ENCODE results near the gene TBX3. TPM values are rescaled to one million over a fixed set of nuclear protein-coding genes. Genes with fewer than 3 reads are reported as not detected.

Gene TBX3
- total RNA-seq, 1 donor from 2014 or later = 11.9 TPM

DNA sequence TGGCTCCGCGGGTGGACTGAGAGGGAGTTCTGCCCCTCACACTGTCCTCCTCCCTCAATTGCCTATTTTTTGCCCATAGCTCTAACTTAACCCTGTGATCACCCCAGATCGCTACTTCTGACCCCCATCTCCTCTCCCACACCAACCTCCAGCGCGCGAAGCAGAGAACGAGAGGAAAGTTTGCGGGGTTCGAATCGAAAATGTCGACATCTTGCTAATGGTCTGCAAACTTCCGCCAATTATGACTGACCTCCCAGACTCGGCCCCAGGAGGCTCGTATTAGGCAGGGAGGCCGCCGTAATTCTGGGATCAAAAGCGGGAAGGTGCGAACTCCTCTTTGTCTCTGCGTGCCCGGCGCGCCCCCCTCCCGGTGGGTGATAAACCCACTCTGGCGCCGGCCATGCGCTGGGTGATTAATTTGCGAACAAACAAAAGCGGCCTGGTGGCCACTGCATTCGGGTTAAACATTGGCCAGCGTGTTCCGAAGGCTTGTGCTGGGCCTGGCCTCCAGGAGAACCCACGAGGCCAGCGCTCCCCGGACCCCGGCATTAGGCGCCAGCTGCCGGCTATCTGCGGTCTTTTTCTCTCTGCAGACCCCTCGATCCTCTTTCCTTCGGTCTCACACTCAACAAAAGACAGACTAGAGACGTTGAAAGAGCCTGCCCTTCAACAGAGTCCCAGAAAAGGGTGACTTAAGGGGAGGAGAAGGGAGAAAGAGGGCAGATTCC is 3.0 kb upstream of the TBX3 start:
- intact Hi-C loops (cut with DNase I) = loop anchor here (10.0 kb wide), 1 partner anchor 268 kb away; no protein-coding TSS in a partner anchor
- ATAC-seq = no peak
- no peak for DNase-seq (ENCODE audit: missing footprints)

DNA sequence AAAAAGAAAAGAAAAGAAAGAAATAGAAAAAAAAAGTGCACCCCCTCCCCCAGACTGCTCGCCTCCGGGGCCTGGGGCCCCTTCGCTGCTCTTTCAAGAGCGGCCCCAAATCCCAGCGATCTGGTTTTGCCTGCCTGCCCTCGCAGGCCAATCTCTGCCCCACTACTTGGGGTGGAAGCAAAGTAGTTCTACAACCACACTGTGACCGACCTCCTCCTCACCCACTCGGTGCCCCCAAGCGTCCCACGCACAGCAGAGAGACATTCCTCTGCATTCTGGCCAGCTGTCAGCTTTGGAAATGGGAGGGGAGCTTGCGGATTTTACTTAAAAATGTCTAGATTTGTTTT is 2.4 kb upstream of the TBX3 start:
- intact Hi-C loops (cut with DNase I) = loop anchor here (10.0 kb wide), 1 partner anchor 268 kb away; no protein-coding TSS in a partner anchor
- DNase-seq (ENCODE audit: missing footprints) = no peak
- ATAC-seq = no peak

DNA sequence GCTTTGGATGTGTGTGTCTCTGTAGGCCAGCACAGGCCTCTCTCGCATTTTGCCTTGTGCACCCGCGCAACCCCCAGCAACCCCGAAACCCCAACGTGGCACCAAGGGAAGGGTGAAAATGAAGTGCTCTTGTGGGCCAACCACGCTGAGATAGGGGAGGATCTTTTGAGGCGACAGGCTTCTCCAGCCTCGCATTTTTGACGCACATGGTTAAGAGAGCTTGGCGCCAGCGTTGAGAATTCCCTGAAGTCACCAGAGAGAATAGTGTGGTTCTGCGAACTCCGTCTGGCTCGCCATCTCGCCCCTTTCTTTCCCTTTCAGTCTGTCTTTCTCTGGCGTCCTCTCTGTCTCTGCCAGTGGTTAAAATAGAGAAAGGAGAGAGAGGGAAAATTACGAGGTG is 1.9 kb upstream of the TBX3 start:
- no peak for DNase-seq (ENCODE audit: missing footprints)
- no peak for ATAC-seq
- intact Hi-C loops (cut with DNase I) = loop anchor here (10.0 kb wide), 1 partner anchor 269 kb away; no protein-coding TSS in a partner anchor

DNA sequence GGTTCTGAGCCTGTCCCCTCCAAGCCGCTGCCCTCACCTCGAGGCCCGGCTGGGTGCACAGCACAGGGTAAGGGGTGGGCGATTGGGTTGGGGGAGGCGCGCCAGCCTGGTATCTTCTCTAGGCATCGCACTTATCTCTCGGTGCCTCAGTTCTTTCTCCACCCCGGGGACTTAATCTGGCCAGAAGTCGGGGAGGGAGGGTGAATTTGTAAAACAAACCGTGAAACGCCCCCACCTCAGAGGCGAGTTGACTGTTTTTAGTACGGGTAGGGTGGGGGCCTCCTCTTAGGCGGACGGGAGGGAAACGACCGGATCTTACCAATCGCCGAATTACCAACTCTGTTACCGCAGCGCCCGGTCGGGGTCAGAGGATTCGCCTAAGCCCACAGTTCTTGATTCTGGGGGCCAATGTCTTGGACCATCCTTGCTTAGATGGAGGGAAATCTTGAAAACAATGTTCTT is 1.4 kb upstream of the TBX3 start:
- no peak for DNase-seq (ENCODE audit: missing footprints)
- intact Hi-C loops (cut with DNase I) = loop anchor here (10.0 kb wide), 1 partner anchor 269 kb away; no protein-coding TSS in a partner anchor
- no peak for ATAC-seq

DNA sequence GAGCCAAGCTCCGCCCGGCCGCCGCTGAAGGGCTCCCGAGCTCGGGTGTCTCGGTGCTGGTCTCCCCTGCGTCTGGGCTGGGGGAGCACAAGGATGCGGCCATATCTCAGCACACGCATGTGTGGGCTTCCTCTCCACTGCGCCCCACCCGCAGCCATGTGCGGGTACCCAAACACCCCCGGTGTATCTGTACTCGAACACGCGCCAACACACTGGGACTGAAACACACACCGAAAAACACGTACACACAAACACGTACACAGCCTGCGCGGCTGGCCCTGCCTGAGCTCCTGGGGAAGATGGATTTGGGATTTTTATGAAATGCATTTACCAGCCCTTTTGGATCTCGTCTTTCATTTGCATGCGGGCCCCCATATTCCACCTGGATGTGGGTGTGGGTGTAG is 897 bp upstream of the TBX3 start:
- intact Hi-C loops (cut with DNase I) = loop anchor here (5.0 to 10.0 kb wide), 2 partner anchors 270 to 1067 kb away; no protein-coding TSS in a partner anchor
- DNase-seq (ENCODE audit: missing footprints) (no peak), ATAC-seq (peak; percentile 38)

DNA sequence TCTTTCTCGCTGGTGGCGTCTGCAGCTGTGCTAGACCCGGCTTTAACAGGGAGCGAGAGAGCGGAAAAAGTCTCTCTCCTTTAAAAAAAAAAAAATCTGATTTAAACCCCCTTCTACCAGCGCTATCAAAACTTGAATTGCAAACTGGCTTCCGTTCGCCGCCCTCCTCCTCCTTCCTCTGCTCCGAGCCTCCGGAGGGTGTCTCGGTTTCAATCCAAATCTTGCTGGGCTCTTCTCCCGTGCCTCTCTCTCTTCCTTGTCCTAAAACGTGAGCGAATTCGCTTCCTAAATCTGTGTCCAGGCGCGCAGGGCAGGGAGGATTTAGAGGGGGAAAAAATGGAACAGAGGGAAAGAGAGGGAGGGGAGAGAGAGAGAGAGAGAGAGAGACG is 272 bp downstream of the TBX3 start:
- intact Hi-C loops (cut with DNase I) = loop anchor here (5.0 to 10.0 kb wide), 2 partner anchors 271 to 1069 kb away; no protein-coding TSS in a partner anchor
- DNase-seq (ENCODE audit: missing footprints) (no peak), ATAC-seq (peak; percentile 7)

DNA sequence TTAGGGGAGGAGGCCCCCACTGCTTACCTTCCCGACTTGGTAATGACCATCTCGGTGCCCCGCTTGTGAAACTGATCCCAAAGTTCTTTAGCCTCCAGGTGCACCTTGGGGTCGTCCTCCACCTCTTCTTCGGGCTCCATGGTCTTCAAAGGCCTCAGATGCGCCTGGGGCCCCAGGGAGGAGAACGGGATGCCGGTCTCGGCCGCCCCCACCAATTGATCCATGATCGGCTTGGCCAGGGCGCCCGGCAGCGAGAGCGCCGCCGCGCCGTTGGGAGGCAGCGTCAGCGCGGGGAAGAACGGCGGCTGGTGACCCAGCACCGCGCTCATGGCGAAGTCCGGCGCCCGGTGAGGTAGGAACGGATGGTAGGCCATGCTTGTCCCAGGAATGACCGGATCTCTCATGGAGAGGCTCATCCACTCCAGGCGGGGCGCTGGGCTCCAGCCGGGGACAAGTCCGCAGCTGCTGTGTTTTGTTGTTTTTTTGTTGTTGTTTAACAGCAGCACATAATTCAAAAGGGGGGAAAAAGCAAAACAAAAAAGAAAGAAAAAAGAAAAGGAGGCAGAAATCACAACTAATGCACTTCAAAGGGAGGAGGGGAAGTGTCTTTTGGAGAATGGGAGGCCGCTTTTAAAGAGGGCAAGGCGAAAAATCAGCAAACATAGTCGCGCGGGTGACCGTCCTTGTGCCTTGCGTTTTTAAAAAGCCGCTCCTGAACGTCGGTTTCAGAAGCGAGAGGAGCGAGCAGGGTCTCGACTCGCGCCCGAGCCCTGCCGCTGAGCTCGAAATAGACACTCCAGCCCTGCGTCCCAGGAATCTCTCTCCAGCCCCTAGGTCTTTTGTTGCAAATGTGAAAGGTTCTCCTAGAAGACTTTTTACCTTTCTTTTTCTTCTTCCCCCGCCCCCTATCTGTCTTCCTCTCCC is 928 bp downstream of the TBX3 start:
- no peak for DNase-seq (ENCODE audit: missing footprints)
- ATAC-seq = peak; percentile 24

DNA sequence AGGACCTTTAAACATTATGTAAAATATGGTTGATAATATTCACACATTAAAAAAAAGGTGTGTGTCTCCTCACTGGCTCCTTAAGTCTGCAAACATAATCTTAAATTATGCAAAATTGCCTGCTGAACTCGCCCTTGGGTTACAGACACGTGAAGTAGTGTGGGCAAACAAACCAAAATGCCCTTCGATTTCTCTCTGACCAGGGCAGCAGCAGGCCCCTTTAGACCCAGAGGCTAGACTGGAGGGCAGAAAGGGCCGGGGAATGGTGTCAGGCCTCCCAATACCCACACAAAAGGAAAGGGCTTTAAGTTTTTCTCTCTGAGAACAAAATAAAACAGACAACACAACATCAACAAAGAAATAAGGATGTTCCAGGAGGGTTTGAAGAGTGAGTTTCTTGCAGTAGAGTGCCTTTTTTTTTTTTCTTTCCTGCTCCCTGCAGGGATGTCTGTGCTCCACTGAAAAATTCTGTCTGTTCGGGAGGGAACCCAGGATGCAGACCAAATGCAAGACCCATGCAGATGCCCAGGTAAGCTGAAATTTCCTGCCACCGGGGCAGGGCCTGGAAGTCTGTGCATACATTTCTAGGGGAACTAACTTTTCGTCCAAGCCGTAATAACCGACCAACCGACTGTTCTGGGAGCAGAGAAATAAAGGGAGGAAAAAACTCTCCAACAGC is 1.7 kb downstream of the TBX3 start:
- DNase-seq (ENCODE audit: missing footprints) (no peak), ATAC-seq (no peak)
- intact Hi-C loops (cut with DNase I) = loop anchor here (5.0 to 10.0 kb wide), 2 partner anchors 273 to 1070 kb away; no protein-coding TSS in a partner anchor

More for the DNA sequence above, 928 bp downstream of the TBX3 start:
- intact Hi-C loops (cut with DNase I) = loop anchor here (5.0 to 10.0 kb wide), 2 partner anchors 272 to 1069 kb away; no protein-coding TSS in a partner anchor

DNA sequence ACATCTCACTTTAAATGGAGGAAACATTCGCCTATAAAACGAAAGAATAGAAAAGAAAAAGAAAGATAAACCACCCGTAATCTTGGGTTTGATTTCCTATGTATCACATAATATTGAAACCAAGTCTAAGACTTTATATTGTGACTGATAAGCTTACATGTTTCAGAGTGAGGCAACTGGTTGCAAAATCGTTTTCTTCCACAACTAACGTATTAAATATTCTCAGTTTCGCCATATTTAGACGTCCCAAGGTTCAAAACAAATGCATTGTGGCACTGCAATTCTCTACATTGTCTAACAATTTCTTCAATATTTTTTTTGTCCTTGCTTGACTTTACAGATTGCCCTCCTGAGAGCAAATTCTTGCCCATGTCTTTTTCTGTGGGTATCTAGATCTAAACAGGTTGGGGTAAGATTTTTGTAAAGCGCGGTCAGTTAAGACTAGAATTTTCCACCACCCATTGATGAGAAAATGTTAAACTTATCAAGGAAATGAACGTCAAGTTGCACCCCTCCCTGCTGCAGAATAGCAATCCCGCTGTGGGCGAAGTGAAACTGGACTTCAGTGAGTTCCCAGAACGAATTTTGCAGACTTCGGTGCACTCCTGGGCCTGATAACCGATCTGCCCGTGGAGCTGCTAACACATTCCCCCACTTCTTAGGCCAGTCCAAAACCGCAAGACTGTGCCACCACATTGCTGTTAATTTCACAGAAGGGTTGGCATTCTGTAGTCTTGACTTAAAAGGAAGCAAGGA is 2.7 kb downstream of the TBX3 start:
- ATAC-seq (no peak), DNase-seq (ENCODE audit: missing footprints) (no peak)
- intact Hi-C loops (cut with DNase I) = loop anchor here (5.0 to 10.0 kb wide), 2 partner anchors 274 to 1071 kb away; no protein-coding TSS in a partner anchor

DNA sequence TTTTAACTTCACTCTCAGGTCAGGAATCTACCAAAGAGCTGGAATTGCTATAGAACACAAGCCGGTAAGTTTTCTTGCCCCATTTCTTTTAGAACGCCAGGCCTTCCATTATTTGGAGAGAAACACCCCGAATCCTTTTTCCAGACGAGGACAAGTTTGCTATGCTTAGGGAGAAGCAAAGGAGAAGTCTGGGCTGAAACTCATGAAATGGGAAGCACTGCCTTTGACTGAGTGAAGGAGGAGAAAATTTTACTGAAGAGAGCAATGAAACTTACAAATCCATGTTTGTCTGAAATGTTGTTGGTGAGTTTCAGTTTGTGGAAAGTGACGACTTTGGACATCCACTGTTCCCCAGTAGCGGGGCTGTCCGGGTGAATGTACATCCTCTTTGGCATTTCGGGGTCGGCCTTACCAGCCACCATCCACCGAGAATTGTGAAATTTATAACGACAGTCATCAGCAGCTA is 3.3 kb downstream of the TBX3 start:
- no peak for ATAC-seq
- intact Hi-C loops (cut with DNase I) = loop anchor here (5.0 to 10.0 kb wide), 2 partner anchors 274 to 1072 kb away; no protein-coding TSS in a partner anchor
- no peak for DNase-seq (ENCODE audit: missing footprints)

DNA sequence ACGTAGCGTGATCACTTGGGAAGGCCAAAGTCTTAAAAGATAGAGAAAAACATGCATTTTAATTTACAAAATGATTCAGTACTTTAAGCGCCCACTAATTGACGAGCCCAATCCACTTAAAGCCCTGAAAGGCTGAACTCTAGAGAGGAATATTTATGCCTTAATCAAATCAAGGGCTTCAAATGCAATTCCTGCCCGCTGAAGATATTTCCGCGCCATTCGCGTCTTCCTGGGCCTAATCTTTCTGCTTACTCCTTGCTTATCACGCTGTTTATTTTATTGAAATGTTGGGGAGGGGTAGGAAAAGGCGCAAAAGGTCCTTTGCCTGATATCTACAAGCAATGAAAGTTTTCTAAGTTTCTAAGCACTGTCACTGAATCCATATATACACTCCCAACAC is 4.0 kb downstream of the TBX3 start:
- intact Hi-C loops (cut with DNase I) = loop anchor here (5.0 to 10.0 kb wide), 3 partner anchors 275 to 1072 kb away; no protein-coding TSS in a partner anchor
- no peak for DNase-seq (ENCODE audit: missing footprints)
- no peak for ATAC-seq

DNA sequence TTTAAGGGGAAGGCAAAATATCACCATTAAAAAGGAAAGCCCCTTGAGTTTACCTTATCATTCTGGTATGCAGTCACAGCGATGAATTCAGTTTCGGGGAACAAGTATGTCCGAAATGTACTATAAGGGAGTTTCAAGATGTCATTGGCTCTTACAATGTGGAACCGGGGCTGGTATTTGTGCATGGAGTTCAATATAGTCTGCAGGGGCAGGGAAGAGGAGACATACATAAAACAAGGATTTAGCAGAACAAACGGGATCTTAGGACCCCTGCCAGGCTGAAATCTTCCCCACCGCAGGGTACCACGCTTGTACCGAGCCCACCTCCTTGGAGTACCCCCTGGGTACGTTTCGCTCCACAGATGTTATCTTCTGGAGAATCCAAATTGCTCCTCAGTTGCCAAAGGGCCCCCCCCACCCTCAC is 4.5 kb downstream of the TBX3 start:
- intact Hi-C loops (cut with DNase I) = loop anchor here (10.0 kb wide), 1 partner anchor 425 kb away; no protein-coding TSS in a partner anchor
- DNase-seq (ENCODE audit: missing footprints) (no peak), ATAC-seq (no peak)

DNA sequence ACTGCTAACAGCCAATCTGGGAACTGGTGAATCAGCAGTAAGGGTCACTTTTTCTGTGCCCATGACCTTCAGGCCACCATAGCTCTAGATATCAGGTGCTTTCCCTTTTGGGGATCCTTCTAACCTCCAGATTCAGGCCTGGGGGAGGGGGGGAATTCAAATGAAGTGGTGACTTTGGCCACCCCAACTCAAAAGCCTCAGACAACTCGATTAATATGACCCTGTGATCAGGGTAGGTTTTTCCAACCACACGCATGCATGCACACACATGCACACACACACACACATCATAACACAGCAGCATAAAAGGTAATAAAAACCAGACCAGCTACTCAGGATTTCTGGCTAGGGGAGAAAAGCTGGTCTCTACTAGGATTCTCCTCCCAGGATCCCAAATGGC is 5.3 kb downstream of the TBX3 start:
- intact Hi-C loops (cut with DNase I) = loop anchor here (10.0 kb wide), 1 partner anchor 426 kb away; no protein-coding TSS in a partner anchor
- DNase-seq (ENCODE audit: missing footprints) (no peak), ATAC-seq (no peak)

DNA sequence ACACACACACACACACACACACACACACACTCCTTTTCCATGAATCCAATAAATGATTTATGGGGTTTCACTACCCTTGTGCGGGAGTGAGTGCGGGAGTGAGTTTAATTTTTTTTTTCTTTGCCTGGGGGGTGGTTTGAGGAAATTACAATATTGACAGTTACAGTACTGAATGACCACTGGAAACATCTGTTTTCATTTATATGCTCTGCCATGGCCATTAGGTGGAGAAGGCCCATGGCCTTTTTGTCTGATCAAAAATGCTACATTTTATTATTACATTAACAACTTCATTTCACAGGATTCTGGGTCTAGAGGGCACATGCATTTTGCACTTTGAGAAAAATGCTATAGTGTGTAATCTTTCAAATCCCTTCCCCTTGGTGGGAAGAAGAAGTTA is 5.9 kb downstream of the TBX3 start:
- intact Hi-C loops (cut with DNase I) = loop anchor here (10.0 kb wide), 1 partner anchor 427 kb away; no protein-coding TSS in a partner anchor
- ATAC-seq = no peak
- DNase-seq (ENCODE audit: missing footprints) = no peak

DNA sequence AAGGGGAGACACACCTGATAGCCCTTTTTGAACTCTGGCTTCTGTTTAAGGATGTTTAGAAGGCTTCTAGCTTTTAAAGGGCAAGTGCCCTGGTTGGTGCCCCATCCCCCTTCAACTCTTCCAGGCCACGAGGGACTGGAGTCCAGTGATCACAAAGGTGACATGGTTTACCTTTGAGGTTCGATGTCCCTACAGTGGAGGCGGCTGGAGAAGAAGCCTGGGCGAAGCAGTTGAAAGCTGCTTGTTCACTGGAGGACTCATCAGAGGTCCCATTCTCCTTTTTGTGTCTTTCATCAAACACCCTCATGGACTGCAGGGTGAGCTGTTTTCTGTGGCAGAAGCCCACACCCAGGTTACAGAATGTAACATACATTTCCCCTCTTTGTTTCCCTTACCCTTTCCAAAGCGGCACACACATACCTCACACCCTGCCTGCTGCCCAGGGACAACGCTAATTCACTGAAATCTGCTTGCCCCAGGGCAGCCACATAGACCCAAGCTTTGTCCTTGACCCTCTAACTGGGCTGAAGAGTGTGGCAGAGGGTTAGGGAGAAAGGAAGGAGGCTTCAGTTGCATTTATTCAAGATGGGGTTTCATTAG is 7.7 kb downstream of the TBX3 start:
- intact Hi-C loops (cut with DNase I) = loop anchor here (10.0 kb wide), 1 partner anchor 429 kb away; no protein-coding TSS in a partner anchor
- DNase-seq (ENCODE audit: missing footprints) (no peak), ATAC-seq (no peak)

DNA sequence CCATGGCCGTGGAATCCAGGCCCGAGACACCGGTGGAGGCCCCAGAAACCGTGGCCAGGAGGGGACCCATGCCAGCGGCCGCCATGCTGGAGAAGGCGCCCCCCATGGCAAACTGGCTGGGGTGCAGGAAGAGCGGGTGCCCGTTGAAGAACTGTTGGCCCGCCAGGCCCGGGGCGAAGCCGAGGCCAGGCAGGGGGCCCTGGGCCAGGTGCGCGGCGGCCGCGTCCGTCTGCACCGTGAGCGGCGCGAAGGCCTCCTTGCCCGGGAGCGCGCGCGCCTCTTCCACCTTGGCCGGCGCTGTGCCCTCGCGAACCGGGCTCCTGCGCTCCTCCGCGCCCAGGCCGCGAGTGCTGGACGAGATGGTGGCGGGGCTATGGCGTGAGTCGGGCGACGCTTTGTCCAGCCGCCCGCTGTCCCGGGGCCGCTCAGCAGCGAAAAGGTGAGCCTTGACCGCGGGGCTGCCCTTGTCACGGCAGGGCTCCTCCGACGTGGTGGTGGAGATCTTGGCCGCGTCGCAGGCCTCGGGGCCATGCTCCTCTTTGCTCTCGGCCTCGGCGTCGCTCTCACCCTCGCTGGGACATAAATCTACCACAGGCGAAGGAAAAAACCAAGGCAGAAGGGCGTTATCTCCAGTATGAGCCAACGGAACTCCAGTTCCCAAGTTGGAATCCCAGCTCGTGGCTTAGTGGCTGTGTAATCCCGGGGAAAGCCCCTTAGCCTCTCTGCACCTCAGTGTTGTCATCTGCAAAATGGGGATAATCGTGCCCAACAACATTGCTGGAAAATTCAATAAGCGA is 9.5 kb downstream of the TBX3 start:
- no peak for ATAC-seq
- intact Hi-C loops (cut with DNase I) = loop anchor here (10.0 kb wide), 1 partner anchor 430 kb away; no protein-coding TSS in a partner anchor
- DNase-seq (ENCODE audit: missing footprints) = no peak
